Measurements from ENCODE around the gene KCNIP4. TPM values are rescaled to one million over a fixed set of nuclear protein-coding genes. Genes with fewer than 3 reads are reported as not detected.

KCNIP4 gene
- total RNA-seq, 1 donor from 2014 or later, result 30.4 TPM

GRCh38 chr4:20954541-20954940 lies 994.0 kb downstream of the KCNIP4 start:
- Mint-ChIP-seq H3K36me3 (ENCODE audit: unreplicated experiment) (no peaks in the 10 kb centered on the region), H3K27ac (ENCODE audit: unreplicated experiment) (no peak overlapping the region), H3K27me3 (ENCODE audit: unreplicated experiment) (no peaks in the 10 kb centered on the region), H3K4me3 (ENCODE audit: unreplicated experiment) (no peak overlapping the region), H3K9me3 (ENCODE audit: unreplicated experiment) (no peaks in the 10 kb centered on the region), H3K4me1 (ENCODE audit: low read depth, unreplicated experiment) (no peaks in the 10 kb centered on the region)
- DNase-seq, result no peak
- no peak for TF ChIP-seq CTCF (IDR thresholded peaks at IDR 0.05; ENCODE audit: partially characterized antibody, unreplicated experiment)

- no peak for TF ChIP-seq CTCF (IDR thresholded peaks at IDR 0.05; ENCODE audit: partially characterized antibody, unreplicated experiment)
- Mint-ChIP-seq H3K27me3 (ENCODE audit: unreplicated experiment) (no peaks in the 10 kb centered on the region), H3K4me1 (ENCODE audit: low read depth, unreplicated experiment) (peaks cover 1% of the 10 kb centered on the region), H3K36me3 (ENCODE audit: unreplicated experiment) (no peaks in the 10 kb centered on the region), H3K27ac (ENCODE audit: unreplicated experiment) (no peak overlapping the region), H3K4me3 (ENCODE audit: unreplicated experiment) (no peak overlapping the region), H3K9me3 (ENCODE audit: unreplicated experiment) (no peaks in the 10 kb centered on the region)
- DNase-seq, result no peak
These were observed 1003.6 kb downstream of the KCNIP4 start for GRCh38 chr4:20944961-20945360.

- H3K36me3 Mint-ChIP-seq (ENCODE audit: unreplicated experiment), result no peaks in the 10 kb centered on the region
- no peak overlapping the region for H3K4me3 Mint-ChIP-seq (ENCODE audit: unreplicated experiment)
- no peak for TF ChIP-seq CTCF (IDR thresholded peaks at IDR 0.05; ENCODE audit: partially characterized antibody, unreplicated experiment)
- no peaks in the 10 kb centered on the region for H3K27me3 Mint-ChIP-seq (ENCODE audit: unreplicated experiment)
- H3K4me1 Mint-ChIP-seq (ENCODE audit: low read depth, unreplicated experiment), result peaks cover 1% of the 10 kb centered on the region
- no peak for DNase-seq
- no peaks in the 10 kb centered on the region for H3K9me3 Mint-ChIP-seq (ENCODE audit: unreplicated experiment)
- no peak overlapping the region for H3K27ac Mint-ChIP-seq (ENCODE audit: unreplicated experiment)
These were observed 1004.1 kb downstream of the KCNIP4 start for GRCh38 chr4:20944451-20944850.

- DNase-seq, result no peak
- no peaks in the 10 kb centered on the region for H3K9me3 Mint-ChIP-seq (ENCODE audit: unreplicated experiment)
- no peaks in the 10 kb centered on the region for H3K27me3 Mint-ChIP-seq (ENCODE audit: unreplicated experiment)
- no peak overlapping the region for H3K4me3 Mint-ChIP-seq (ENCODE audit: unreplicated experiment)
- H3K4me1 Mint-ChIP-seq (ENCODE audit: low read depth, unreplicated experiment), result no peaks in the 10 kb centered on the region
- H3K36me3 Mint-ChIP-seq (ENCODE audit: unreplicated experiment), result no peaks in the 10 kb centered on the region
- TF ChIP-seq CTCF (IDR thresholded peaks at IDR 0.05; ENCODE audit: partially characterized antibody, unreplicated experiment), result no peak
- H3K27ac Mint-ChIP-seq (ENCODE audit: unreplicated experiment), result no peak overlapping the region
These were observed 1010.4 kb downstream of the KCNIP4 start for GRCh38 chr4:20938204-20938603.

GRCh38 chr4:20926529-20926928 lies 1022.0 kb downstream of the KCNIP4 start:
- Mint-ChIP-seq H3K4me3 (ENCODE audit: unreplicated experiment) (no peak overlapping the region), H3K36me3 (ENCODE audit: unreplicated experiment) (no peaks in the 10 kb centered on the region), H3K27me3 (ENCODE audit: unreplicated experiment) (no peaks in the 10 kb centered on the region), H3K27ac (ENCODE audit: unreplicated experiment) (no peak overlapping the region), H3K9me3 (ENCODE audit: unreplicated experiment) (no peaks in the 10 kb centered on the region), H3K4me1 (ENCODE audit: low read depth, unreplicated experiment) (no peaks in the 10 kb centered on the region)
- TF ChIP-seq CTCF (IDR thresholded peaks at IDR 0.05; ENCODE audit: partially characterized antibody, unreplicated experiment), result no peak
- no peak for DNase-seq

Data from glutamatergic neuron (in vitro differentiated cells).